Stimulated activated CD8-positive, alpha-beta memory T cell treated with anti-CD3 and anti-CD28 coated beads, Interleukin-7, amount 100 ng/mL, for 1 hour (primary cell): Measurements from ENCODE around the gene GRPEL1.

Experiments
- DNase-seq, 2 donors: peaks; one replicate each; pipeline ENCODE4 v3.0.0-alpha.2; 2020; ENCODE audit warnings: low read depth in 2 of 2

GRPEL1 gene

GRCh38 chr4:7023901-7024300 lies 44.0 kb downstream of the GRPEL1 start:
- no peak for DNase-seq

- no peak for DNase-seq
Observed at GRCh38 chr4:7023486-7023885, 44.4 kb downstream of the GRPEL1 start.

- no peak for DNase-seq
Observed at GRCh38 chr4:7021930-7022664, 45.8 kb downstream of the GRPEL1 start.

- DNase-seq, result no peak
Observed at GRCh38 chr4:7021355-7021754, 46.5 kb downstream of the GRPEL1 start.

- DNase-seq, result no peak
Observed at GRCh38 chr4:7020856-7021255, 47.0 kb downstream of the GRPEL1 start.

GRCh38 chr4:7020290-7020689 lies 47.6 kb downstream of the GRPEL1 start:
- DNase-seq, result no peak

GRCh38 chr4:7019367-7019766 lies 48.5 kb downstream of the GRPEL1 start:
- DNase-seq, result no peak

- DNase-seq, result no peak
Observed at GRCh38 chr4:7018281-7018680, 49.6 kb downstream of the GRPEL1 start.

- no peak for DNase-seq
Observed at GRCh38 chr4:7017446-7018048, 50.3 kb downstream of the GRPEL1 start.

- no peak for DNase-seq
Observed at GRCh38 chr4:7016512-7016911, 51.4 kb downstream of the GRPEL1 start.

- no peak for DNase-seq
Observed at GRCh38 chr4:7016086-7016485, 51.8 kb downstream of the GRPEL1 start.

- DNase-seq, result no peak
Observed at GRCh38 chr4:7015383-7016035, 52.4 kb downstream of the GRPEL1 start.

- no peak for DNase-seq
Observed at GRCh38 chr4:7014815-7015214, 53.0 kb downstream of the GRPEL1 start.

- no peak for DNase-seq
Observed at GRCh38 chr4:7013175-7013574, 54.7 kb downstream of the GRPEL1 start.

GRCh38 chr4:7009564-7009963 lies 58.3 kb downstream of the GRPEL1 start:
- no peak for DNase-seq
